ENCODE measurements around the gene PAK2. TPM values are rescaled to one million over a fixed set of nuclear protein-coding genes. Genes with fewer than 3 reads are reported as not detected.
"Not testable (repeated sequence)": the region's sequence is repeated elsewhere in the genome, so short reads cannot be mapped to it uniquely, and the experiment has no call there.

PAK2 gene
- polyA plus RNA-seq, 1 donor, result 46.2 TPM

GRCh38 chr3:196839351-196839750 lies 99.7 kb downstream of the PAK2 start:
- H3K27ac ChIP-seq (ENCODE audit: low read length); H3K27me3 ChIP-seq (ENCODE audit: control insufficient read depth, insufficient read depth, low read length); H3K36me3 ChIP-seq (ENCODE audit: control insufficient read depth, insufficient read depth, low read length); DNase-seq; H3K4me3 ChIP-seq (ENCODE audit: low read length); H3K4me1 ChIP-seq (ENCODE audit: control insufficient read depth, insufficient read depth, low read length); H3K9me3 ChIP-seq (ENCODE audit: control insufficient read depth, low read depth, low read length): not testable (repeated sequence)
- no CpG with 5 or more reads among the region's 6 CpGs for WGBS (ENCODE audit: insufficient coverage, low lambda C conversion rate)

DNA sequence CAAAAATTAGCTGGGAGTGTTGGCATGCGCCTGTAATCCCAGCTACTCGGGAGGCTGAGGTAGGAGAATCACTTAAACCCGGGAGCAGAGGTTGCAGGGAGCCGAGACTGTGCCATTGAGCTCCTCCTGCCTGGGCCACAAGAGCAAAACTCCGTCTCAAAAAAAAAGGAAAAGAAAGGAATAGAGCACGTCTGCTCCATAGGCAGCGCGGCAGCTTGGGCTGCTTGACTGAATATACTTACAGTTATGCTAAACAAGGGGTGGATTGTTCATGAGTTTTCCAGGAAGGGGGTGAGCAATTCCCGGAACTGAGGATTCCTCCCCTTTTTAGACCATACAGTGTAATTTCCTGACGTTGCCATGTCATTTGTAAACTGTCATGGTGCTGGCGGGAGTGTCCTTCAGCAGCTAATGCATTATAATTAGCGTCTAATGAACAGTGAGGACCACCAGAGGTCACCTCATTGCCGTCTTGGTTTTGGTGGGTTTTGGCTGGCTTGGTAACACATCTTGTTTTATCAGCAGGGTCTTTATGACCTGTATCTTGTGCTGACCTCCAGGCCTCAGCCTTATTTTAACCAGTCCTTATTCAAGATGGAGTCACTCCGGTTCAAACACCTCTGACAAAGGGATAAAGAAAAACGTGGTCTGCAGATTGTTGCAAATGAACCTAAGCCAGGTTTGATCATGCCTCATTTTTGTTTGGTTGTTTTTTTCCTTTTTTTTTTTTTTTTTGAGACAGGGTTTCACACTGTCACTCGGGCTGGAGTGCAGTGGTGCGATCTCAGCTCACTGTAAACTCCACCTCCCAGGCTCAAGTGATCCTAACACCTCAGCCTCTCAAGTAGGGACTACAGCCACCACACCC lies 103.1 kb downstream of the PAK2 start:
- Histone ChIP-seq H3K27me3 (ENCODE audit: control insufficient read depth, insufficient read depth, low read length) (no peaks in the 10 kb centered on the region), H3K27ac (ENCODE audit: low read length) (no peak overlapping the region), H3K9me3 (ENCODE audit: control insufficient read depth, low read depth, low read length) (no peaks in the 10 kb centered on the region), H3K4me3 (ENCODE audit: low read length) (no peak overlapping the region), H3K36me3 (ENCODE audit: control insufficient read depth, insufficient read depth, low read length) (no peaks in the 10 kb centered on the region), H3K4me1 (ENCODE audit: control insufficient read depth, insufficient read depth, low read length) (no peaks in the 10 kb centered on the region)
- no peak for DNase-seq
- 77% methylated on average over 5 of the region's 17 CpGs for WGBS (ENCODE audit: insufficient coverage, low lambda C conversion rate)

GRCh38 chr3:196843435-196844110 lies 103.9 kb downstream of the PAK2 start:
- Histone ChIP-seq H3K4me3 (ENCODE audit: low read length) (no peak overlapping the region), H3K4me1 (ENCODE audit: control insufficient read depth, insufficient read depth, low read length) (no peaks in the 10 kb centered on the region), H3K27me3 (ENCODE audit: control insufficient read depth, insufficient read depth, low read length) (no peaks in the 10 kb centered on the region), H3K9me3 (ENCODE audit: control insufficient read depth, low read depth, low read length) (no peaks in the 10 kb centered on the region), H3K27ac (ENCODE audit: low read length) (no peak overlapping the region), H3K36me3 (ENCODE audit: control insufficient read depth, insufficient read depth, low read length) (no peaks in the 10 kb centered on the region)
- no peak for DNase-seq
- no CpG with 5 or more reads among the region's 9 CpGs for whole genome bisulfite sequencing (ENCODE audit: insufficient coverage, low lambda C conversion rate)

GRCh38 chr3:196844235-196845219 lies 104.9 kb downstream of the PAK2 start:
- H3K4me1 ChIP-seq (ENCODE audit: control insufficient read depth, insufficient read depth, low read length); H3K27me3 ChIP-seq (ENCODE audit: control insufficient read depth, insufficient read depth, low read length); DNase-seq; H3K9me3 ChIP-seq (ENCODE audit: control insufficient read depth, low read depth, low read length); H3K36me3 ChIP-seq (ENCODE audit: control insufficient read depth, insufficient read depth, low read length); H3K27ac ChIP-seq (ENCODE audit: low read length); H3K4me3 ChIP-seq (ENCODE audit: low read length): not testable (repeated sequence)
- no CpG with 5 or more reads among the region's 22 CpGs for WGBS (ENCODE audit: insufficient coverage, low lambda C conversion rate)

GRCh38 chr3:196848375-196848774 lies 108.7 kb downstream of the PAK2 start:
- not testable (repeated sequence) for H3K27me3 ChIP-seq (ENCODE audit: control insufficient read depth, insufficient read depth, low read length); H3K36me3 ChIP-seq (ENCODE audit: control insufficient read depth, insufficient read depth, low read length); H3K4me1 ChIP-seq (ENCODE audit: control insufficient read depth, insufficient read depth, low read length); H3K9me3 ChIP-seq (ENCODE audit: control insufficient read depth, low read depth, low read length); DNase-seq; H3K4me3 ChIP-seq (ENCODE audit: low read length); H3K27ac ChIP-seq (ENCODE audit: low read length)
- no CpG with 5 or more reads among the region's 4 CpGs for WGBS (ENCODE audit: insufficient coverage, low lambda C conversion rate)

DNA sequence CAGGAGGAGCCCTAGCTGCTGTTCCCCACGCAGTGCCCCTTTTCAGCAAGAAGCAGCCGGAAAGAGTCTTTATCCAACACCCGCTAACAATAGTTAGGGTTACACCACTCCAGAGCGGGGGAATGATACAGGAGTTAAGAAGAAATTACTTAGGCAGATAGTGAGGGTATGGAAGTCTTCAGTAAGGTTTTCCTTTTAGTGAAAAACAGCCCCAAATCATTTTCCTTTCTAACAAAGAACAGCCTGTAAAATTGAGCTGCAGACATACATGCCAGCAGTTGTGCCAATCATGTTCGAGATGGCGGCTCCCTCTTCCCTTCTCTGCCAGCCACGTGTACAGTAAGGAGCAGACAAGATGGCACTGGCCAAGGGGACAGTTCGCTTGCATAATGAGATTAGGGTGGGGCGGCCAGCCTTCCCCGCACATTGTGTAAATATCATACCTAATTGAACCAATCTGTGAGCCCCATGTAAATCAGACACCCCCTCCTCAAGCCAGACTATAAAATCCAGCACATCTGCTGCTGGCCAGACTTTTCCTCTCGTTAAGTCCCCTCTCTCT lies 109.6 kb downstream of the PAK2 start:
- WGBS (ENCODE audit: insufficient coverage, low lambda C conversion rate), result 53% methylated on average over 3 of the region's 11 CpGs
- no peaks in the 10 kb centered on the region for H3K27me3 ChIP-seq (ENCODE audit: control insufficient read depth, insufficient read depth, low read length)

GRCh38 chr3:196863000-196863399 lies 123.3 kb downstream of the PAK2 start:
- H3K4me1 ChIP-seq (ENCODE audit: control insufficient read depth, insufficient read depth, low read length); H3K4me3 ChIP-seq (ENCODE audit: low read length): not testable (repeated sequence)
- WGBS (ENCODE audit: insufficient coverage, low lambda C conversion rate), result 100% methylated on average over 2 of the region's 8 CpGs

More for the DNA sequence above, 109.6 kb downstream of the PAK2 start:
- H3K4me1 ChIP-seq (ENCODE audit: control insufficient read depth, insufficient read depth, low read length), result no peaks in the 10 kb centered on the region
- no peaks in the 10 kb centered on the region for H3K36me3 ChIP-seq (ENCODE audit: control insufficient read depth, insufficient read depth, low read length)
- DNase-seq, result no peak
- H3K9me3 ChIP-seq (ENCODE audit: control insufficient read depth, low read depth, low read length), result no peaks in the 10 kb centered on the region
- no peak overlapping the region for H3K4me3 ChIP-seq (ENCODE audit: low read length)
- H3K27ac ChIP-seq (ENCODE audit: low read length), result no peak overlapping the region

GRCh38 chr3:196867155-196867506 lies 127.5 kb downstream of the PAK2 start:
- Histone ChIP-seq H3K27me3 (ENCODE audit: control insufficient read depth, insufficient read depth, low read length) (no peaks in the 10 kb centered on the region), H3K4me3 (ENCODE audit: low read length) (peak overlapping the region; percentile 67), H3K4me1 (ENCODE audit: control insufficient read depth, insufficient read depth, low read length) (peaks cover 4% of the 10 kb centered on the region), H3K36me3 (ENCODE audit: control insufficient read depth, insufficient read depth, low read length) (peaks cover 4% of the 10 kb centered on the region), H3K9me3 (ENCODE audit: control insufficient read depth, low read depth, low read length) (peaks cover 2% of the 10 kb centered on the region), H3K27ac (ENCODE audit: low read length) (peak overlapping the region; percentile 97)
- WGBS (ENCODE audit: insufficient coverage, low lambda C conversion rate), result 21% methylated on average over 2 of the region's 6 CpGs
- DNase-seq, result peak in 1 of 2 donors; percentile 5

More at GRCh38 chr3:196863000-196863399, 123.3 kb downstream of the PAK2 start:
- H3K27me3 ChIP-seq (ENCODE audit: control insufficient read depth, insufficient read depth, low read length); H3K36me3 ChIP-seq (ENCODE audit: control insufficient read depth, insufficient read depth, low read length); H3K27ac ChIP-seq (ENCODE audit: low read length); H3K9me3 ChIP-seq (ENCODE audit: control insufficient read depth, low read depth, low read length); DNase-seq: not testable (repeated sequence)

GRCh38 chr3:196867507-196868296 lies 128.0 kb downstream of the PAK2 start, which contains the start of gene SENP5:
TSS of gene SENP5 (plus strand) at chr3:196867920. CDS start at chr3:196885182, 17,262 bp downstream.
- Histone ChIP-seq H3K27ac (ENCODE audit: low read length) (peak within 1 kb of the TSS; percentile 97), H3K4me1 (ENCODE audit: control insufficient read depth, insufficient read depth, low read length) (peaks cover 4% of the 10 kb centered on the region), H3K4me3 (ENCODE audit: low read length) (peak within 1 kb of the TSS; percentile 70), H3K27me3 (ENCODE audit: control insufficient read depth, insufficient read depth, low read length) (no peaks in the 10 kb centered on the region), H3K36me3 (ENCODE audit: control insufficient read depth, insufficient read depth, low read length) (peaks cover 4% of the 10 kb centered on the region), H3K9me3 (ENCODE audit: control insufficient read depth, low read depth, low read length) (peaks cover 2% of the 10 kb centered on the region)
- WGBS (ENCODE audit: insufficient coverage, low lambda C conversion rate), result no CpG with 5 or more reads among the region's 93 CpGs
- DNase-seq, result peak; percentile 87 to 94
